PC-3 (cell line): Measurements from ENCODE around the gene ARHGAP22. TPM values are rescaled to one million over a fixed set of nuclear protein-coding genes. Genes with fewer than 3 reads are reported as not detected.

Source experiments
- ATAC-seq: fragments of 200-7000 bp; cut with Tn5 transposase; 2 replicates; pipeline ENCODE4 v1.9.1; 2020; ENCODE audit warnings: mild to moderate bottlenecking, moderate library complexity
- BruUV-seq: library from RNA; stranded (reverse); fragments of 400-500 nt; replicated peaks from 2 replicates; lab custom pipeline; 2021; lab: Mats Ljungman, UMichigan
- CTCF ChIA-PET: fragments of 300-600 bp; sonication (Branson Sonifier 250); formaldehyde crosslinking; loops from one replicate; lab custom pipeline; 2022; ENCODE audit warnings: antibody characterized with exemption; lab: Charles Lee
- POLR2A ChIA-PET: fragments of 300-600 bp; sonication (Branson Sonifier 250); formaldehyde crosslinking; loops from one replicate; lab custom pipeline; 2022; ENCODE audit warnings: antibody characterized with exemption; ENCODE audit not compliant: unreplicated experiment; lab: Charles Lee
- DNase-seq: peaks from one replicate; pipeline ENCODE4 v3.0.0-alpha.2; 2015
- H2AFZ ChIP-seq: fragments of 300-600 bp; sonication (generic); 2 replicates; pipeline ENCODE4 v1.6.0; 2016; ENCODE audit warnings: antibody characterized with exemption, low read length
- H3F3A ChIP-seq: fragments of 300-600 bp; sonication (generic); one replicate; pipeline ENCODE4 v1.6.0; 2017; ENCODE audit warnings: antibody characterized with exemption, low read length, control low read depth, mild to moderate bottlenecking; ENCODE audit not compliant: unreplicated experiment
- H3K27ac ChIP-seq: fragments of 300-600 bp; sonication (generic); 2 replicates; pipeline ENCODE4 v1.5.1; 2016; ENCODE audit warnings: mild to moderate bottlenecking, low read length
- H3K27me3 ChIP-seq: fragments of 300-600 bp; sonication (generic); 2 replicates; pipeline ENCODE4 v1.6.1; 2016; ENCODE audit warnings: low read length, mixed read lengths
- H3K36me3 ChIP-seq: fragments of 300-600 bp; sonication (generic); 2 replicates; pipeline ENCODE4 v1.6.1; 2016; ENCODE audit warnings: low read depth, mixed run types, low read length, mixed read lengths
- H3K4me1 ChIP-seq: fragments of 300-600 bp; sonication (generic); 2 replicates; pipeline ENCODE4 v1.5.1; 2016; ENCODE audit warnings: low read length; ENCODE audit not compliant: insufficient read depth
- H3K4me2 ChIP-seq: fragments of 300-600 bp; sonication (generic); 2 replicates; pipeline ENCODE4 v1.6.0; 2016; ENCODE audit warnings: low read length
- H3K4me3 ChIP-seq: fragments of 300-600 bp; sonication (generic); 2 replicates; pipeline ENCODE4 v1.5.1; 2016; ENCODE audit warnings: mild to moderate bottlenecking, low read length, mixed read lengths
- H3K79me2 ChIP-seq: fragments of 300-600 bp; sonication (generic); 2 replicates; pipeline ENCODE4 v1.6.1; 2017; ENCODE audit warnings: low read length, mixed read lengths
- H3K9ac ChIP-seq: fragments of 300-600 bp; sonication (generic); 2 replicates; pipeline ENCODE4 v1.6.0; 2016; ENCODE audit warnings: mild to moderate bottlenecking, low read length
- H3K9me2 ChIP-seq: fragments of 300-600 bp; sonication (generic); replicated peaks from 2 replicates; pipeline ENCODE4 v1.6.1; 2016; ENCODE audit warnings: mixed run types, low read length, mixed read lengths
- H3K9me3 ChIP-seq: fragments of 300-600 bp; sonication (generic); 2 replicates; pipeline ENCODE4 v1.6.1; 2016; ENCODE audit warnings: low read length, mixed read lengths
- H4K20me1 ChIP-seq: fragments of 300-600 bp; sonication (generic); 2 replicates; pipeline ENCODE4 v1.6.1; 2016; ENCODE audit warnings: low read length, mixed read lengths
- EZH2 ChIP-seq: fragments of 300-600 bp; sonication (generic); IDR thresholded peaks from one replicate; pipeline ENCODE4 v1.6.1; 2017; ENCODE audit warnings: antibody characterized with exemption, mild to moderate bottlenecking, low read length; ENCODE audit not compliant: unreplicated experiment
- EZH2phosphoT487 ChIP-seq: fragments of 300-600 bp; sonication (generic); IDR thresholded peaks from 2 replicates; pipeline ENCODE4 v1.6.1; 2018; ENCODE audit warnings: mild to moderate bottlenecking, antibody characterized with exemption, low read length, borderline replicate concordance
- intact Hi-C: fragments of 100-400 bp; cut with micrococcal nuclease; formaldehyde crosslinking; loops from 2 replicates; pipeline ENCODE4 v1.9.0; 2023
- total RNA-seq: library from RNA; depleted of rRNA; stranded (reverse); fragments of >200 nt; gene quantifications from 2 replicates; pipeline ENCODE4 v1.2.3, GENCODE V29; 2014
- TF ChIP-seq, protein P1 (sequence below): fragments of 300-600 bp; sonication (generic); conservative IDR thresholded peaks from 2 replicates; pipeline ENCODE4 v1.5.1; 2017; ENCODE audit warnings: antibody characterized with exemption, low read depth, mild to moderate bottlenecking, low read length

ARHGAP22 gene
- total RNA-seq, 1 experiment from 2014 or later, result 12.2 TPM

DNA sequence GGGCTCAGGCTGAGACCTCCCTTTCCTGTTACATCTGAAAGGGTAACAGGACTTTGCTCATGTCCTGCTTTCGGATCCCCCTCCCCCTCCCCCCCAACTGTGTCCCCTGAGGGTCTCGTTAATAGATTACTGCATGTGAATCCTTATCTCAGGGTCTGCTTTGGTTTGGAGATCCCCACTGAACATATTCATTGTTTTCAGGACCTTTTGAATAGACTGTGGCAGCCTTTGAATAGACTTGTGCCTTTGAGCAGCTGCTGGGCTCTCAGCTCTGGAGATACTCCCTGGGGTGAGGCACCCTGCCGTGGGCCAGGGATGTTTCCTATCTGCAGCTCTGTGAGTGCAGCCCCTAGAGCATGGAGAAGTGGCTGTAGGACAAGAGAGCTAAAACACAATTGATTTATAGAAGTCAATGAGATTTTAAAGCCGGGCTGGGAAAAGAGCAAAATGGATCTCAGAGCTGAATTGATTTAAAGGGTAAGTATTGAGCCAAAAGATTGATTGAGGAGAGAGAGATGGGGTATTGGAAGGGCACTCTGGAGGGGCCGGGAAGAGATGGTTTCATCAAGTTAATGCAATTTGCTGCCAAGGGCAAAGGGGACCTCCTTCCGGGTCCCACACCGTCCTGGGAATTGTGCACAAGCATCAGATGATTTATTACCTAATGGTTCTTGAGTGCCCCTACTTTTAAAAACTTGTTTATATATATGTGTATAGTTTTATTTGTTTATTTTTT, 9.9 kb downstream of the ARHGAP22 start:
- Histone ChIP-seq H4K20me1 (no peaks in the 10 kb centered on the region), H3K4me1 (no peaks in the 10 kb centered on the region), H2AFZ (no peak overlapping the region), H3K27me3 (no peaks in the 10 kb centered on the region), H3K36me3 (no peaks in the 10 kb centered on the region), H3K4me2 (no peak overlapping the region), H3F3A (no peaks in the 10 kb centered on the region), H3K4me3 (no peak overlapping the region), H3K27ac (no peak overlapping the region), H3K9ac (no peak overlapping the region), H3K9me3 (no peaks in the 10 kb centered on the region), H3K9me2 (no peaks in the 10 kb centered on the region), H3K79me2 (no peaks in the 10 kb centered on the region)
- no peak for ATAC-seq
- ChIA-PET POLR2A (no interaction called here), CTCF (interaction anchor here (0.6 kb wide), 1 partner anchor 10 kb away, joined by 3 read pairs; no protein-coding TSS in a partner anchor)
- intact Hi-C loops, result no loop called here
- no TSS peak for BruUV-seq
- TF ChIP-seq, protein P1, sequence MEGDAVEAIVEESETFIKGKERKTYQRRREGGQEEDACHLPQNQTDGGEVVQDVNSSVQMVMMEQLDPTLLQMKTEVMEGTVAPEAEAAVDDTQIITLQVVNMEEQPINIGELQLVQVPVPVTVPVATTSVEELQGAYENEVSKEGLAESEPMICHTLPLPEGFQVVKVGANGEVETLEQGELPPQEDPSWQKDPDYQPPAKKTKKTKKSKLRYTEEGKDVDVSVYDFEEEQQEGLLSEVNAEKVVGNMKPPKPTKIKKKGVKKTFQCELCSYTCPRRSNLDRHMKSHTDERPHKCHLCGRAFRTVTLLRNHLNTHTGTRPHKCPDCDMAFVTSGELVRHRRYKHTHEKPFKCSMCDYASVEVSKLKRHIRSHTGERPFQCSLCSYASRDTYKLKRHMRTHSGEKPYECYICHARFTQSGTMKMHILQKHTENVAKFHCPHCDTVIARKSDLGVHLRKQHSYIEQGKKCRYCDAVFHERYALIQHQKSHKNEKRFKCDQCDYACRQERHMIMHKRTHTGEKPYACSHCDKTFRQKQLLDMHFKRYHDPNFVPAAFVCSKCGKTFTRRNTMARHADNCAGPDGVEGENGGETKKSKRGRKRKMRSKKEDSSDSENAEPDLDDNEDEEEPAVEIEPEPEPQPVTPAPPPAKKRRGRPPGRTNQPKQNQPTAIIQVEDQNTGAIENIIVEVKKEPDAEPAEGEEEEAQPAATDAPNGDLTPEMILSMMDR, result no peak
- TF ChIP-seq EZH2phosphoT487 (no peak), EZH2 (no peak)
- no peak for DNase-seq

DNA sequence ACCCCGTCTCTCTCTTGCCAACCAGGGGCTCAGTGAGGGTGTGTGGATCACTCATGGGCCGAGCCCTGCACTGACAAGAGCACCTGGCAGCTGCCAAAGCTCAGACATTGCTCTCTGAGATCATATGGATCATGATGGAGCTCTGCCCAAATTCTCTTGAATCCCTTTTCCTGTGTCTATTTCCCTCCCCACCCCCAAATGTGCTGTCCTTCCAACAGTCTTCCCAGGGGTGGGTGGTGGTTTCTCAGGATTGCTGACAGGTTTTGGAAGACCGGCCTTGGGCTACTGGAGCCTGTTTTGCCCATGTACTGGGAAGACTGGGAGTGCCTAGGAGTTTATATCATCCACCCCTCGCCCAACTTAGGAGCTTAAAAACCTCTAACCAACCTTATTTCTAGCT, 10.5 kb downstream of the ARHGAP22 start:
- no peak for TF ChIP-seq EZH2phosphoT487
- TF ChIP-seq, protein P1, result no peak
- TF ChIP-seq EZH2, result no peak
- H3K79me2 ChIP-seq, result no peaks in the 10 kb centered on the region
- intact Hi-C loops, result no loop called here
- BruUV-seq, result no TSS peak
- DNase-seq, result no peak
- no peak overlapping the region for H2AFZ ChIP-seq
- H4K20me1 ChIP-seq, result no peaks in the 10 kb centered on the region
- H3K27ac ChIP-seq, result no peak overlapping the region
- ATAC-seq, result no peak
- no peaks in the 10 kb centered on the region for H3K9me3 ChIP-seq
- no peak overlapping the region for H3K4me2 ChIP-seq
- no peaks in the 10 kb centered on the region for H3K36me3 ChIP-seq
- H3K27me3 ChIP-seq, result no peaks in the 10 kb centered on the region
- H3F3A ChIP-seq, result no peaks in the 10 kb centered on the region
- H3K4me1 ChIP-seq, result no peaks in the 10 kb centered on the region
- no peak overlapping the region for H3K9ac ChIP-seq
- POLR2A ChIA-PET, result no interaction called here
- H3K4me3 ChIP-seq, result no peak overlapping the region
- no peaks in the 10 kb centered on the region for H3K9me2 ChIP-seq
- CTCF ChIA-PET, result no interaction called here

DNA sequence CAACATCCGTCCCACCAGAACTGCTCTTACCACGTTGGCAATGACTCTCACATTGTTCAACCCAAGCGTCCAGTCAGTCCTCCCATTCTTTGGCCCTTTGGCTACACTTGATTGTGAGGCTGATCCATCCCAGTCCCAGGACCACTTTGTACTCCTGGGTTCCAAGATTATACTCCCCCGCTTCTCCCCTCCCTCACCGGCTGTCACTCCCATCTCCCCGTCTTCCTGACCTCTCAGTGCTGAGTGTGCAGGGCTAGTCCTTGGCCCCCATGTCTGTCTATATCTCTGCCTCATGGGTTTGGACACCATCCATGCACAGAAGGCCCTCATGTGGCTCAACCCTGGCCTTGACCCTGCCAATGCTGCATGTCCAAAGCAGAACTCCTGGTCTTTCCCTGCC, 12.5 kb downstream of the ARHGAP22 start:
- Histone ChIP-seq H3K9ac (no peak overlapping the region), H3F3A (no peaks in the 10 kb centered on the region), H3K4me3 (no peak overlapping the region), H3K4me1 (no peaks in the 10 kb centered on the region), H3K4me2 (no peak overlapping the region), H2AFZ (no peak overlapping the region), H3K27me3 (no peaks in the 10 kb centered on the region), H3K36me3 (no peaks in the 10 kb centered on the region), H3K79me2 (no peaks in the 10 kb centered on the region), H3K9me2 (no peaks in the 10 kb centered on the region), H3K27ac (no peak overlapping the region), H4K20me1 (no peaks in the 10 kb centered on the region), H3K9me3 (no peaks in the 10 kb centered on the region)
- no peak for ATAC-seq
- intact Hi-C loops, result no loop called here
- CTCF ChIA-PET, result no interaction called here
- TF ChIP-seq EZH2 (no peak), EZH2phosphoT487 (no peak)
- TF ChIP-seq, protein P1, result no peak
- no peak for DNase-seq
- POLR2A ChIA-PET, result no interaction called here
- no TSS peak for BruUV-seq
